Stomach smooth muscle (tissue), 2 donors: ENCODE results near the gene CNMD.

Experiments used
- H3K27ac ChIP-seq: one replicate; pipeline ENCODE4 v1.7.0; 2013; ENCODE audit warnings: mild to moderate bottlenecking, low read length, inconsistent platforms
- H3K27me3 ChIP-seq, 2 donors: one replicate each; pipeline ENCODE4 v1.7.0; 2013; ENCODE audit warnings: low read length in 2 of 2; ENCODE audit not compliant: insufficient read depth in 2 of 2, control insufficient read depth in 1 of 2
- H3K36me3 ChIP-seq, 2 donors: one replicate each; pipeline ENCODE4 v1.7.0; 2013; ENCODE audit warnings: low read length in 2 of 2; ENCODE audit not compliant: control insufficient read depth in 2 of 2, insufficient read depth in 2 of 2
- H3K4me1 ChIP-seq: one replicate; pipeline ENCODE4 v1.7.0; 2013; ENCODE audit warnings: low read length; ENCODE audit not compliant: control insufficient read depth, insufficient read depth
- H3K4me3 ChIP-seq, 2 donors: one replicate each; pipeline ENCODE4 v1.7.0; 2013; ENCODE audit warnings: low read length in 2 of 2
- H3K9ac ChIP-seq, 2 donors: one replicate each; pipeline ENCODE4 v1.7.0; 2013; ENCODE audit warnings: low read length in 2 of 2, mild to moderate bottlenecking in 1 of 2
- H3K9me3 ChIP-seq, 2 donors: one replicate each; pipeline ENCODE4 v1.7.0; 2013; ENCODE audit warnings: low read length in 2 of 2; ENCODE audit not compliant: control insufficient read depth in 2 of 2
- donor health status: healthy.
- donor health status: Pancreatic carcinoma.

CNMD gene

DNA sequence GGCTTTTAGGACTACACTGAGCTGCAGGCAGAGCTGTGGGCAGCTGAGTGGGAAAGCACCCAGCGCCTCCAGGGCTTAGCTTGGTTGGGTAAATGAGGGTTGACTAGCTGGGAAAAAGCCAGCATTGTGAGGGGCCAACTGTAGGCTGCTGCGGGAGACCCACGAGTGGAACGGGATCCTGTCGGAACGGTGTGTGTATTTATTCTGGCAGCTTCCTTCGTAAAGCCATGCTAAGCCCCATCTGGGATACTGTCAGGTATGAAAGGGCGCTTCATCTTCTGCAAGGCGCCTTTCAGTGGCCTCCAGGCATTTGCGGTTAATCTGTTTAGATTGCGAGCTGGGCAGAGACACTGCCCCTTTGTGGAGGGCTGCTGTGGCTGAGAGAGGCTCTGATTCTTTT, 39.5 kb upstream of the CNMD start:
- H3K9me3 ChIP-seq = no peaks in the 10 kb centered on the region
- no peaks in the 10 kb centered on the region for H3K4me1 ChIP-seq
- H3K4me3 ChIP-seq = no peak overlapping the region
- no peak overlapping the region for H3K27ac ChIP-seq
- no peak overlapping the region for H3K9ac ChIP-seq
- peaks cover 0 to 5% of the 10 kb centered on the region in 2 donors for H3K27me3 ChIP-seq
- H3K36me3 ChIP-seq = no peaks in the 10 kb centered on the region

DNA sequence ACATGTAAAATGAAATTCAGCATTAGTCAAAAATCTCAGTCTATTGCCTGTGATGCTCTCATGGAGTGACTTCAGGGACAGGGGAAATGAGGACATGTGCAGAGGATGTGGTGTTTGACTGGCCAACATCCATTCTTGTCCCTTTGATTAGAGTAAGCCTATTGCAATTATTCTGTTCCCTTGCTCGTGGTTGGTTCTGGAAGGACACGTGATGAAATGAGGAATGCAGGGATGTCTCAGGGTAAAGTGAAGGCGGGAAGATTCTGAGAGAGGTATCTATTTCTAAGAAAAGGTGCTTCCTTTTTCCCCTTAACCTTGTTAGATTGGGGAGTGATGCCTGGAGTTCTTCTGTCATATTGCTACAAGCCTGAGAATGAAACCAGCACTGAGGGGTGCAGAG, 37.1 kb upstream of the CNMD start:
- no peak overlapping the region for H3K27ac ChIP-seq
- no peaks in the 10 kb centered on the region for H3K9me3 ChIP-seq
- H3K27me3 ChIP-seq = peaks cover 0 to 5% of the 10 kb centered on the region in 2 donors
- no peaks in the 10 kb centered on the region for H3K36me3 ChIP-seq
- no peak overlapping the region for H3K9ac ChIP-seq
- no peaks in the 10 kb centered on the region for H3K4me1 ChIP-seq
- H3K4me3 ChIP-seq = no peak overlapping the region

DNA sequence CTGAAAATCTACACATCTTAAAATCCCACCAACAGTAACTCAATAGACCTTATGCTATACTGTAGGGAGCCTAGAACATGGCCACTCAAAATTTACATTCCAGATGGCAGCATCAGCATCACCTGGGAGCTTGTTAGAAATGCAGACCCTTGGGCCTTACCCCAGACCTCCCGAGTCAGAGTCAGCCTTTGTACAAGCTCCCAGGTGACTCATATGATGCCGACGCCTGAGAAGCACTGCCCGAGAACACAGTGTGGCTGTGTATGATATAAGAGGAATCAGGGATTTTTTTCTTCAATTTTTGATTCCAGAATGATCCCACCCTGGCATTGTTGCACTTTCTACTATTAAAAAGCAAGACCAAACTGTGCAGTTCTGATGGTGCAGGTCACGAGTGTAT, 35.9 kb upstream of the CNMD start:
- Histone ChIP-seq H3K9me3 (no peaks in the 10 kb centered on the region), H3K36me3 (no peaks in the 10 kb centered on the region), H3K4me3 (no peak overlapping the region), H3K27ac (no peak overlapping the region), H3K9ac (no peak overlapping the region), H3K4me1 (no peaks in the 10 kb centered on the region), H3K27me3 (peaks cover 0 to 5% of the 10 kb centered on the region in 2 donors)

DNA sequence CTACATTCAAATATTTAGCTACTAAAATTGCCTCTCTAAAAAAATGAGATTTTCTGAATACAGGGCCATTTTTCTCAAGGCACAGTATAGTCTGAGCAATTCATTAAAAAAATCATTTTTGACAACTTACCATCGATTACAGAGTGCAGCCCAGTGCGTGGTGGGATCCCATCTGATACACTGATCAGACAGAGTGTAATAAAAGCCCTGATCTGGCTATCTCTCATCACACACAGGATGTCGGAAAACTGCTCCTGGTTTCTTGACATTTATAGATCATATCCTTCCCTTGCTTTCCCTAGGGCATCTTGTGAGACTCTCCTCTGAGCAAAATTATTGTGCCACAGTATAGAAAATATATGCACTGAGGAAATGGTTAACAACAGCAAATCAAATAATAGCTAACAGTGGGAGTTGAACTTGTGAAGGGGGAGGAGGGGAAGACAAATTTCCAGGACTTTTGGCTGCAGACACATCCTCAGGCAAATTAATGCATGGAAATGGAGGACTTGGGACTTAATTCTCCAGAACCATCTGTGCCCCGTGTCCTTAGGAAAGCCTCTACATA, 28.4 kb upstream of the CNMD start:
- Histone ChIP-seq H3K36me3 (no peaks in the 10 kb centered on the region), H3K27ac (no peak overlapping the region), H3K9me3 (no peaks in the 10 kb centered on the region), H3K4me1 (no peaks in the 10 kb centered on the region), H3K4me3 (no peak overlapping the region), H3K27me3 (no peaks in the 10 kb centered on the region), H3K9ac (no peak overlapping the region)

DNA sequence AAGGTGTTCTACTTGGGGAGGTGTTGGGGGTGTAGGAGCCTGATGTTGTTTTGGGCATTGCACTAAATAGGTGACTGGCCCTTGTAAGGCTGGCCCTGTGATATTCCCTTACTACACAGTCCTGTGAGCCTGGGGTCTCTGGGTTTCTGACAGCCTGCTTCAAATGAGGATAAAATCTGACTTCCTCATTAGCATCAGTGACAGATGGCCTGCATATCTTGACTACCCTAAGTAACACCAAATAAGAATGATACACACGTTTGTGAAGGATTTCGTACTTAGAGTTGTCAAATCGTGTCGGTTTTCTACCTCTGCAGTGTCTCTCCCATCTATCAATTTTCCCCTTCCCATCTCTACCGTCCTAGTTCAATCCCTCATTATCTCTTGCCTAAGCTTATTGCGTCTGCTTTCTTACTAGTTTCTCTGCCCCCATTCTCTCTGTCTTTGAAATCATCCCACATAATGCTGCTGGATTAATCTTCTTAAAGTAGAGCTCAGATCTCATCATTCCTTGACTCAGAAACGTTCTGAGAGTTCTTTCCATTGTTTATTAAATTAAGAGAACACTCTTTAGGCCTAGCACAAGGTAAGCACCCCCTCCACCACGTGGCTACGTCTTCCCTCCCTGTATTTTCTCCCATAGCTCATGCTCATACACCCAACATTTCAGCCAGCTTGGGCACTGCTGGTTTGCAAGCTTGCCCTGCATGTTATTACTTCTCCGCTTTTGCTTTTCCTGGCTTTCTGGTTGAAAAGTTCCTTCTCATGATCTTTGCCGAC, 26.2 kb upstream of the CNMD start:
- Histone ChIP-seq H3K9me3 (no peaks in the 10 kb centered on the region), H3K4me3 (no peak overlapping the region), H3K9ac (no peak overlapping the region), H3K4me1 (no peaks in the 10 kb centered on the region), H3K36me3 (no peaks in the 10 kb centered on the region), H3K27ac (no peak overlapping the region), H3K27me3 (no peaks in the 10 kb centered on the region)

DNA sequence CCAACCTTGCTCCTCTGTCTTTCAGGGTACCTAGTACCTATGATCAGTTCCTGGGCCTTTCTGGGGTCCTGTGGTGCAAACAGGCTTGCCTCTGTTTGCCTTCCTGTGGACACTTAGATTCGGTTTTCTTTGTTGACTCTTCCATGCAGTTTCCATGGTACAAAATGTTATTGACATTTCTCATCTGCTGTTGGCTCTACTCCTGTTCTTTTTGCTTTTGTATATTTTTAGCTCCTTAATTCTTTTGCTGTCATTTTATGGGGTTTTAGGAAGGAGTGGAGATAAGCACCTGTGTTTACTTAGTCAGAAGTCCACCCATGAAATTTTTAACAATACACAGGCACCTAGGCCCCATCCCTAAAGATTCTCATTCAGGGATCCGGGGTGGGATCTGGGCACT, 20.5 kb upstream of the CNMD start:
- Histone ChIP-seq H3K4me1 (no peaks in the 10 kb centered on the region), H3K36me3 (no peaks in the 10 kb centered on the region), H3K27me3 (no peaks in the 10 kb centered on the region), H3K4me3 (no peak overlapping the region), H3K9ac (no peak overlapping the region), H3K27ac (no peak overlapping the region), H3K9me3 (no peaks in the 10 kb centered on the region)

DNA sequence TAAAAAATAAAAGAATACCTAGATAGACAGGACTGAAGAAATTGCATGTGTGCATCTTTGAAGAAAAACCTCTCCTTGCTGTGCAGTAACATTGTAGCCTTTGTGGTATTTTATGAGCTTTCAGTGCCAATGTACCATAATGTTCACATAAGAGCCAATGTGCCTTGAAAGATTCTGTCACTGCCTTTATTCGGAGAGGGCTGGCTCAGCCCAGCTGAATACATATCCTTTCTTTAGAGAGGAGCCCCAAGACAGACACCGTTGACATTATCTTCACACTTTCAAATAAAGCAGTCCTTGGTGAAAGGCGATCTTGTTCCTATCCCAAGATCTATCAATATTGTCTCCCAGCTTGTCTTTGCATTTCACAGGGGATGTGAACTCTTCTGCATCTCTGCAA, 18.5 kb upstream of the CNMD start:
- H3K9ac ChIP-seq = no peak overlapping the region
- no peaks in the 10 kb centered on the region for H3K4me1 ChIP-seq
- H3K9me3 ChIP-seq = no peaks in the 10 kb centered on the region
- no peaks in the 10 kb centered on the region for H3K36me3 ChIP-seq
- H3K4me3 ChIP-seq = no peak overlapping the region
- no peak overlapping the region for H3K27ac ChIP-seq
- H3K27me3 ChIP-seq = no peaks in the 10 kb centered on the region

DNA sequence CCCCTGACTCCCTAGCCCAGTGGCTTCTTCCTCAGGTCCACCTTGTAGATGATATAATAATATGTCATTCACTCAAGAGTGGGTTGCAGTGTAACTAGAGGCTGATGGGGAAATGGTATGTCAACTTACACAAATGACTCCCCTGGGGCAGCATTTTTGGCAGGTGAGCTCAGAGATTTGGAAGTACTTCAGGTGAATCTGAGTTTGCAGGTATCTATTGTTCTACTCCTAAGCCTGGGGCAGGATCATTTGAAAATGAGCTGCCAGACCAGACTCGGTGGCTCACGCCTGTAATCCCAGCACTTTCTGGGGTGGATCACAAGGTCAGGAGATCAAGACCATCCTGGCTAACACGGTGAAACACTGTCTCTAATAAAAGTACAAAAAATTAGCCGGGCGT, 11.6 kb upstream of the CNMD start:
- Histone ChIP-seq H3K27ac (no peak overlapping the region), H3K4me3 (no peak overlapping the region), H3K36me3 (no peaks in the 10 kb centered on the region), H3K4me1 (no peaks in the 10 kb centered on the region), H3K27me3 (peaks cover 0 to 11% of the 10 kb centered on the region in 2 donors), H3K9ac (no peak overlapping the region), H3K9me3 (peaks cover 0 to 3% of the 10 kb centered on the region in 2 donors)

DNA sequence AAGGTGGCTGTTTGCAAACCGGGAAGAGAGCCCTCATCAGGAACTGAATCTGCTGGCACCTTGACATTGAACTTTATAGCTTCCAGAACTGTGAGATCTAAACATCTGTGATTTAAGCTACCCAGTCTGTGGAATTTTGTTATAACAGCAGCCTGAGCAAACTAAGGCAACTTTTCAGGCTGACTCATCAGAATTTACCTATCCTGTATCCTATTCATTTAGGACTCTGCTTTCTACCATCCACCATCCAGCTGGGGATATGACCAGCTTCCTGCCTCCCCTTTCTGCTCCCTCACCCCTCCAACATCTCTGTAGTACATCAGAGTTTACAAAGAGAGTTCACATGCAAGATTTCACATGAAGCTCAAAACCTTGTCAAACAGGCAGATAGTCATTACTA, 11.1 kb upstream of the CNMD start:
- Histone ChIP-seq H3K36me3 (no peaks in the 10 kb centered on the region), H3K9me3 (peaks cover 0 to 3% of the 10 kb centered on the region in 2 donors)

DNA sequence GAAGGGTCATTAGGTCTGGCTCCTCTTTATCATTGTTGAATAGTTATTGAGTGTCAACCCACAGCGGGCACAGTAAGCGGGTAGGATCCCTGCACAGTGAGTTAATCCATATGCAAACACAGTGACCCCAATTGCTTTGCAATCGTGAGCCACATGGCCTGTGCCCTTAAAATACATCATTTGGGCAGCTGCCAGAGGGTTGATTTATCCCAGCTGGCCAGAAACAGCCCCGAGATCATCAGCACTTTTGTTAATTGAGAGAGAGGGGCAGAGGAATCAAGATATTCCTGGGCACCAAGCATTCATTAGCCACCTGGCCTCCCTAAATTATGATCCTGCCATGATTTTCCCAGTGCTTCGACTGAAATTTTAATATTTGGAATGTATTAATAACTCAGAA, 9.8 kb upstream of the CNMD start:
- Histone ChIP-seq H3K27me3 (peaks cover 0 to 13% of the 10 kb centered on the region in 2 donors), H3K27ac (no peak overlapping the region), H3K36me3 (no peaks in the 10 kb centered on the region), H3K9me3 (peaks cover 0 to 3% of the 10 kb centered on the region in 2 donors), H3K4me1 (no peaks in the 10 kb centered on the region), H3K4me3 (no peak overlapping the region), H3K9ac (no peak overlapping the region)

More for the DNA sequence above, 11.1 kb upstream of the CNMD start:
- no peak overlapping the region for H3K27ac ChIP-seq
- no peaks in the 10 kb centered on the region for H3K4me1 ChIP-seq
- no peak overlapping the region for H3K9ac ChIP-seq
- peaks cover 0 to 13% of the 10 kb centered on the region in 2 donors for H3K27me3 ChIP-seq
- H3K4me3 ChIP-seq = no peak overlapping the region

DNA sequence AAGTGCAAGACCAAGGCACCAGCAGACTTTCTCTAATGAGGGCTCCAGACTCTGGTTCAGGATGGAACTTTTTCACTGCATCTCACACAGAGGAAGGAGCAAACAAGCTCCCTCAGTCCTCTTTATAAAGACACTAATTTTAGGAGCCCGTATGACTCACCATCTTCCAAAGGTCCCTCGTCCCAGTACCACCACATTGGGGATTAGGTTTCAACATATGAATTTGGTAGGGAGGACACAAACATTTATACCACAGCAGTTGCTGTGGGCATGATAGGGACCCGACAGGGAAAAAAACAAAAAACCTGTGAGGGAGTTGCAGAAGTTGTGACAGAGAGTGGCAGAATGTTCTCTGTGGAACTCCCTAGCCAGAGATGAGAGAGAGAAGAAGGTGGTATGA, 6.5 kb upstream of the CNMD start:
- Histone ChIP-seq H3K27ac (no peak overlapping the region), H3K4me3 (no peak overlapping the region), H3K9ac (no peak overlapping the region), H3K36me3 (no peaks in the 10 kb centered on the region), H3K27me3 (peaks cover 0 to 13% of the 10 kb centered on the region in 2 donors), H3K4me1 (no peaks in the 10 kb centered on the region), H3K9me3 (peaks cover 0 to 3% of the 10 kb centered on the region in 2 donors)
